Astrocyte (in vitro differentiated cells and primary cell): Measurements from ENCODE around the gene PSMB11.

Source experiments
- CTCF ChIP-seq: IDR thresholded peaks from 2 replicates; pipeline ENCODE4 v1.5.1; 2011; ENCODE audit warnings: low read depth, mild to moderate bottlenecking, inconsistent platforms, low read length, moderate library complexity; ENCODE audit not compliant: insufficient read depth
- EZH2 ChIP-seq: IDR thresholded peaks from 2 replicates; pipeline ENCODE4 v1.6.1; 2012; ENCODE audit warnings: mild to moderate bottlenecking, low read length, inconsistent platforms; ENCODE audit not compliant: insufficient read depth

- no peak for TF ChIP-seq CTCF
- no peak for TF ChIP-seq EZH2
These were observed 30.0 kb downstream of the PSMB11 start for GRCh38 chr14:23071921-23072539.
